Measurements from ENCODE around the gene CCNG2.

CCNG2 gene

DNA sequence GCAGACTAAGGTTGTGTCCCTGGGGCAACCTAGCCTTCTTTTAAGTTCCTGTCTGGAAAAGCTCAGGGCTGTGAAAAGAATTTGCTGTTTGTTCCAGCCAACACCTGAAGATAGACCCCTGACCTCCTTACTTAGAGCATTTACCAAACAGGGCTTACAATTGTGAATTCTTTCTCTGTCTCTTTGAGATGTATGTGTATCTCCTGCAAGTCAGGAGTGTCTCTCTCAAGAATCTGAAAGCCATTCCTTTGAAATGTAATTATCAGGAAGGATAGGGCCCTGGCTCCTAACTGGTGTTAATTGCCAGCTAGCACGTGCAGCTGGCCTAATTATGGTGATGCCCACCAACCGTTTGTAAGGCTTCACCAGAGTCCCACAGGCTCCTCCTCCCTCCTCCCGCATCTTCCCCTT, 18.2 kb downstream of the CCNG2 start:
- DNase-seq (ENCODE audit: low read depth) = no peak
- TF ChIP-seq, protein P1, sequence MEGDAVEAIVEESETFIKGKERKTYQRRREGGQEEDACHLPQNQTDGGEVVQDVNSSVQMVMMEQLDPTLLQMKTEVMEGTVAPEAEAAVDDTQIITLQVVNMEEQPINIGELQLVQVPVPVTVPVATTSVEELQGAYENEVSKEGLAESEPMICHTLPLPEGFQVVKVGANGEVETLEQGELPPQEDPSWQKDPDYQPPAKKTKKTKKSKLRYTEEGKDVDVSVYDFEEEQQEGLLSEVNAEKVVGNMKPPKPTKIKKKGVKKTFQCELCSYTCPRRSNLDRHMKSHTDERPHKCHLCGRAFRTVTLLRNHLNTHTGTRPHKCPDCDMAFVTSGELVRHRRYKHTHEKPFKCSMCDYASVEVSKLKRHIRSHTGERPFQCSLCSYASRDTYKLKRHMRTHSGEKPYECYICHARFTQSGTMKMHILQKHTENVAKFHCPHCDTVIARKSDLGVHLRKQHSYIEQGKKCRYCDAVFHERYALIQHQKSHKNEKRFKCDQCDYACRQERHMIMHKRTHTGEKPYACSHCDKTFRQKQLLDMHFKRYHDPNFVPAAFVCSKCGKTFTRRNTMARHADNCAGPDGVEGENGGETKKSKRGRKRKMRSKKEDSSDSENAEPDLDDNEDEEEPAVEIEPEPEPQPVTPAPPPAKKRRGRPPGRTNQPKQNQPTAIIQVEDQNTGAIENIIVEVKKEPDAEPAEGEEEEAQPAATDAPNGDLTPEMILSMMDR (conservative IDR thresholded peaks at IDR 0.05; ENCODE audit: low read length) = no peak
- no peak overlapping the region for H3K4me3 ChIP-seq (ENCODE audit: low read length)

DNA sequence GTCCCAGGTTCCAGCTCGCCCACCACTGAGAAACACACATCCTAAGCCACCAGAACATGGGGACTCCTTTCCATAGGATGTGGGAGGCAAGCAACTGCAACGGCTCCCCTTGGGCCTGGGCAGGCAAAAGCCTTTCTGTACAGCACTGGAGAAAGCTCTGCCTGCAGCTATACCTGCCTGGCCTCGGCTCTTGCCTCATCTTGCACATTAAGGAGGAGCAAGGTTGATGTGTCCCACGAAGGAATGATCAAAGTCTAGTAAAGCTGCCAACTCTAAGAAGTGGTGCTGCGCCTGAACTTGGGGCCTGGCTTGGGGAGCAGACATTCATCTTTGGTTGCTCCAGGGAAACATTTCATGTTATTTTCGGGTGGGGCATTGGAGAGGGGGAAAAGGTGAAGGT, 19.6 kb downstream of the CCNG2 start:
- TF ChIP-seq, protein P1 (conservative IDR thresholded peaks at IDR 0.05; ENCODE audit: low read length) = no peak
- DNase-seq (ENCODE audit: low read depth) = no peak
- H3K4me3 ChIP-seq (ENCODE audit: low read length) = no peak overlapping the region

DNA sequence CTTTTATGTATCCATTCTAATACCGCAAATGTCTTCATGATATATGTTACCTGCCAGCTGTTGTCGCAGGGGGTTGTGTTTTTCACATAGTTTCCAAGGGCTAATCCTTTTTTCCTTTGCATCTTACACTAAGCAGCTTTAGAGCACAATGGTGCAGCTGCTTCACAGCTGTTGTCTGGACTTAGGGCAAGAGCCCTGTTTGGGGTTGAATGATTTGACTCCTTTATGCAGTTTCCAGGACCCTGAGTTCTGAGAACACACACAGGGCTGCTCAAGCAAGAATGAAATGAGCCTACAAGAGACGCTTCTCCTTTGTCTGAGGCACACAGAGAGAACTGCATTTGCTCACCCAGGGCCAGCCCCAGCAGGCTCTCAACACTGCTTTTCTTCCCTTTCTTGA, 20.2 kb downstream of the CCNG2 start:
- TF ChIP-seq, protein P1 (conservative IDR thresholded peaks at IDR 0.05; ENCODE audit: low read length) = no peak
- no peak overlapping the region for H3K4me3 ChIP-seq (ENCODE audit: low read length)
- peak; percentile 43 for DNase-seq (ENCODE audit: low read depth)

DNA sequence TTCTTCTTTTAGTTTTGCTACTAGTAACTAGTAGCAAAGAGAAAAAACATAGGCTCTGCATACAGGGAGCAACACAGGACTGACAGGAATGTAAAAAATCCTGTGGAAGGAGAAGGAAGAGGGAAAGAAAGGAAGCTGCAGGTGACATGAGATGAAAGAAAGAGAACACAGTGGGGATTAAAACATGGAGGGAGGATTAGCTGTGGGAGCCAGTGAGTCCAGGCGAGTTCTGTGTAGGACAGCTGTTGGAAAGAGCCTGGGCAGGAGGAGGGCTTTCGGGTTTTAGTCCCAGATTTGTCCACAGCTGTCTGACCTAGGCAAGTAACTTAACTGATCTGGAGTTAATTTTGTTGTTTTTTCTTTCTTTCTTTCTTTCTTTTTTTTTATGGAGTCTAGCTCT, 21.6 kb downstream of the CCNG2 start:
- H3K4me3 ChIP-seq (ENCODE audit: low read length) = no peak overlapping the region
- TF ChIP-seq, protein P1 (conservative IDR thresholded peaks at IDR 0.05; ENCODE audit: low read length) = no peak
- no peak for DNase-seq (ENCODE audit: low read depth)

DNA sequence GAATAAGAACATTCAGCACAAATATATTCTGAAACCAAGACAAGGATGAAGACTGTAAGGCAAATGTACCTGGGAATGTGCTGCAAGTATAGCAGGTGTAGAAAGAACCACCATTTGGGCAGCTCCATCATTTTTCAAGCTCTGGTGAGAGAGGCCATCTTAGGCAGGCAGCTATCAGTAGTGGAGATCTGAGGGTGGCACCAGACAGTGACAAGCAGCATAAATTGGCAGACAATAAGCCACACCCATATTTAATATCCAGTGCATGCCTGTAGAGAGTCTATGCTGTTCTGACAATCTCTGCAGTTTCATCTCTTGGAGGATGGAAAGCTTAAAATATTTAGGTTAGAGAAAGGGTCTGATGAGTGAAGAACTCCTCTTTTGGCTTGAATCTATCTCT, 22.5 kb downstream of the CCNG2 start:
- TF ChIP-seq, protein P1 (conservative IDR thresholded peaks at IDR 0.05; ENCODE audit: low read length) = no peak
- DNase-seq (ENCODE audit: low read depth) = no peak
- no peak overlapping the region for H3K4me3 ChIP-seq (ENCODE audit: low read length)

DNA sequence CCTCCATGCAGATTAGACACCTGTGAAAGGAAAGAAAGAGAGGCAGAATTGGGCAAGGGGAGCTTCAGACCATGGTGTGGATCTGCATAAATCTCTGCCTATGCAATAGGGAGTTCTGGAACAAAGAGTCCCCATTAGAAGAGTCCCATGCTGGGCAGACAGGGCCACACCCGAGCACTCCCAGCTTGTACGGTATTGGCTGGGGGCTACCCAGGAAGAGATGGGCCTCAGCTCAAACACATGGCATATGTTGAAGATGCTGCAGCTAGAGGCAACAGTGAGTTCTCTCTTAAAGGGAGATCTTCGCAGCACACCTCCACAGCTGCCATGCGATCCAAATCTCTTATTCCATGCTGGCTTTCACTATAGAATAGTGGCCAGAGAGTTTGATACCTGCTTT, 24.7 kb downstream of the CCNG2 start:
- TF ChIP-seq, protein P1 (conservative IDR thresholded peaks at IDR 0.05; ENCODE audit: low read length) = no peak

DNA sequence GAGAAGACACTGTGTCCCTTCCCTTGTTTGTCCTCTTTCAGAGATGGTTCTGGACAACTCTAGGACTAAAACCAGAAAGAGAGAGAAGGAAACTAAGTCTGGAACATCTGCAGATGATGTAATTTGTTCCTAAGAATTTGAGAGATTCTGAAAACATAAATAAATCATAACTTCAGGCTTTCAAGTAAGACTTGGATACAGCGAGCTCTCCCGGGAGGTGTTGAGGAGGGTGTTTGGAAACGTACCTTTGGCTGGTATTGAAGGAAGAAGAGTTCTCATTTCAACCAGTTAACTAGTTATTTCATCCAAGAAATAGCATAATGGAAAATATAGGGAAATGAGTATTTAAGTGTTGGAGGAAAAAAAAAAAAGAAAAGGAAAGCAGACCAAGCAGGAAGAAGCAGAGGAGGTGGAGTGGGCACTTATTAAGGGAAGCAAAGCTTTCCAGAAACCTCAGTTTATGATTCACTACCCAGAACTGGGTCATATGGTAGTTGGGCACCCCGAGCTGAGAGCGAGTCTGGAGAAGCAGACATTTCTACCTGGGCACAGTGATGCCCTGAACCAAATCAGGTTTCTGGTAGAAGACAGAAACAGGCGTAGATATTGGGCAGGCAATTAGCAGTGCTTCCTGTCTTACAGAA, 26.9 kb downstream of the CCNG2 start:
- TF ChIP-seq, protein P1 (conservative IDR thresholded peaks at IDR 0.05; ENCODE audit: low read length) = no peak
- H3K4me3 ChIP-seq (ENCODE audit: low read length) = no peak overlapping the region
- DNase-seq (ENCODE audit: low read depth) = no peak

More for the DNA sequence above, 24.7 kb downstream of the CCNG2 start:
- H3K4me3 ChIP-seq (ENCODE audit: low read length) = no peak overlapping the region
- no peak for DNase-seq (ENCODE audit: low read depth)
